Caki2 (cell line): Measurements from ENCODE around the gene LCT. TPM values are rescaled to one million over a fixed set of nuclear protein-coding genes. Genes with fewer than 3 reads are reported as not detected.
A peak's percentile ranks its signal among the peaks of the same experiment; 100 is the strongest.
"Not testable (repeated sequence)": the region's sequence is repeated elsewhere in the genome, so short reads cannot be mapped to it uniquely, and the experiment has no call there.

ENCODE experiments used
- DNase-seq: peaks from one replicate; pipeline ENCODE4 v3.0.0-alpha.2; 2015; ENCODE audit warnings: low read depth
- in situ Hi-C: cut with HindIII; loops from 2 replicates; pipeline ENCODE4 v1.10.0; 2016; ENCODE audit warnings: low sequenced_read_pairs, low pct_unique_long_range_greater_than_20kb, mixed read lengths
- total RNA-seq: library from RNA; depleted of rRNA; stranded (reverse); fragments of >200 nt; shearing (Covaris generic); gene quantifications from 2 replicates; pipeline ENCODE4 v1.2.3, GENCODE V29; 2014; ENCODE audit warnings: low replicate concordance

The LCT gene
- total RNA-seq, 1 experiment from 2014 or later, result not detected

DNA sequence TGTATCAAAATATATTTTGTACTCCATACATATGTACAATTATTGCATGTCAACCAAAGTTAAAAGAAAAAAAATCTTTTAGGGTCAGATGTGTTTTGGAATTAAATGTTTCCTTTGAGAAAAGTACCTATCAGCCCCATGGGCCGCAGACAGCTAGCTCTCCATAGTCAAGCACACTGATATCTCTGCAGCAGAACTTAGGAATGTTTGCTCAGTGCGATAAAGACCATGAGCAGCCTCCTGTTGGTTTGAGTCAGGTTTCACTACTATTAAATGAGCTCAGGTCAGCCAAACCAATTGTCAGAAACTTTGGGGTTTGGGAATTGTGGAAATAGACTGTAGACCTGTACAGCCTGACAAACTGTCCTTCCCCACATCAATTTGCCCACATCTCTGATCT lies 33.7 kb downstream of the LCT start:
- DNase-seq, result no peak

DNA sequence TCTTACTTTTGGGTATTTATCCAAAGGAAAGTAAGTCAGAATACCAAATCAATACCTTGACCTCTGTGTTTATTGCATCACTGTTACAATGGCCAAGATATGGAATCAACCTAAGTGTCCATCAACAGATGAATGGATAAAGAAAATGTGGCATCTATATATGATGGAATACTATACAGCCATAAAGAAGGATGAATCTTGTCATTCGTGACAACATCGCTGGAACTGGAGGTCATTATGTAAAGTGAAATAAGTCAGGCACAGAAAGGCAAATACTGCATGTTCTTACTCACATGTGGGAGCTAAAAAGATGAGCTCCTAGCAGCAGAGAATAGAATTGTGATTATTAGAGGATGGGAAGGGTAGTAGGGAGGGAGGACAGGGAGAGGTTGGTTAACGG lies 34.6 kb downstream of the LCT start:
- in situ Hi-C loops, result no loop called here
- DNase-seq, result no peak

More for the DNA sequence above, 33.7 kb downstream of the LCT start:
- in situ Hi-C loops, result no loop called here

DNA sequence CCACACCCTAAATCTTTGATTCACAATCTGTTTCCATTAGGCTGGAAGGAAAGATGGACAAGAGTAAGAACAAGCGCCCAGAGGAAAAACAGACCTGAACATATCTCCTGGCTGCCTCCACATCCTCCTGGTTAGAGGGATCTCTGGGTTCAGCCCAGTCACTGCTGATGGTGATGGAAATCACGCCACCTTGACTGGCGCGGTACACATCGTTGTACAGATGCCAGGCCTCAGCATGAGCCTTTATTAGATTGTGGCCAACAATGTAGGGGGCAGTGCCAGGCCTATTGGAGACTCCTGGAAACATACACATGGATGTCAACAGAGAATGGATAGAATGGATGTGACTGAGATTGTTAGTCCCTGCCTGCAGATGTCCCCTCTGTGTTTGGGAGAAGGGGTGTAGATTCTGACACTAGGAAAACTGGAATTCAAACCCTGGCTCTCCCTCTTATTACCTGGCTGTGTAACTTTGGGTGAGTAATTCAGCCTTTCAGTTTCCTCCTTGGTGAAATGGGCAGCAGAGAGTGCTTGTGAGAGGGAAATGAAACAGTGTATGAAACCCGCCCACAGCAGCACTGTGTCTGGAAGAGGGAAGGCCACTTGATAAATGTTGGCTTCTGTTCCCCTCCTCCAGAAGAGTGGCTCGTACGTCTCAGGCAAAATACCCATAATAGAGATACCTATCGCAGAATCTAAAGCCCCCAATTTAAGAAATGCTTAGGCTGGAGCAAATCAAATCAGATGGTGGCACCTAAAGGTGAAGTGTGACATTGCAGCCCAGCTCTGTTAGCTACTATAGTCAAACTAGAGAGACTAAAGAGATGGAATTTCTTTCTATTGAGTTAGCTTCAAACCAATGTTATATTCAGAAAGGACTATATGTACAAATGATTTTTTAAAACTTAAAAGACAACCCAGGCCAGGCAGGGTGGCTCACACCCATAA lies 36.2 kb downstream of the LCT start:
- in situ Hi-C loops, result no loop called here
- no peak for DNase-seq

DNA sequence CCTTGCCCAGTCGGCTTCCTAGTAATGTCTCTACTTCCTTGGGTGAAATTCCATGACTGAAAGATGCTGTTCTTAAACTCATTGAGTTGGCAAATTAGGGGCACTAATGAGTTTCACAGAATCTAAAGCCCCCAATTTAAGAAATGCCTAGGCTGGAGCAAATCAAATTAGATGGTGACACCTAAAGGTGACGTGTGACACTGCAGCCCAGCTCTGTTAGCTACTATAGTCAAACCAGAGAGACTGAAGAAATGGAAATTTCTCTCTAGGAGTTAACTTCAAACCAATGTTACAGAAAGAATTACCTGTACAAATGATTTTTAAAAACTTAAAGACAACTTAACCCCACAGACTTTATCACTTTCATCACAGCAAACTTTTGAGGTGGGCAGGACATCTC lies 37.2 kb downstream of the LCT start:
- DNase-seq, result no peak
- in situ Hi-C loops, result no loop called here

DNA sequence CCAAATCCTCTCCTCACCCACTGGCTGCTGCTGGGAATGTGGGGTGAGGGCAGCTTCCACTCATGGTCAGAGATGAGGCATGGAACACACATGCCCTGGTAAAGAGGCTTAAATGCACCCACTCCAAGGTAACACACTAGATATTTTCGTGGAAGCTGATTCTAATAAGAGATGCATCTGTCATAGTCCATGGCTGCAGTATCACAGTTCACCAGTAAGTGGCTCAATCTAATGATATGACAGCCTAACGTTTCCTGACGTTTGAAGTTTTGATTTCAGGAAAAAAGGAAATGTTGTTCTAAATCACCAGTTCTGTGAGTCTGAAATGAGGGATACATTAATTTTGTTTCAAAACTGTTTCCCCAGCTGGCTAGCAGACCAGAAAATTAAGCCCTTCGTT lies 38.2 kb downstream of the LCT start:
- no peak for DNase-seq
- in situ Hi-C loops, result no loop called here

DNA sequence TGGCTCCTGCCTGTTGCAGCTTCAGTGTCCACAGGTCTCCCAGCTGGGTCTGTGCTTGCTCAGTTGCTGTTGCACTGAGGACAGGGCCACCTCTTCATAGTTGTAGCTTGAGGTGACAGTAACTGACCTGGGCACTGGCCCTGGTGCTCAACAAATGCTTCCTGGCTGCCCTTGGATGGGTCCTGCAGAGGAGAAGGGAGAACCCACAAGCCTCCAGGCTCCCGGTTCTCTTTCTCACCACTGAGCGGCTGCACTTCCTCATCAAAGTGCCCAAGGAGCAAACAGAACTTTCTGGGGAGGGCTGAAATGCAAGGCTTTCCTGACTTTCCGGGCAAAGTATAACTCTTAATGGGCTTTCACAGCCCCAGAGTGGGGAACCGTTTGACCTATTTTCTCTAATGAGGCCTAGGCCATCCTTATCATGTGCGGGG lies 38.7 kb downstream of the LCT start:
- in situ Hi-C loops, result no loop called here
- DNase-seq, result no peak

DNA sequence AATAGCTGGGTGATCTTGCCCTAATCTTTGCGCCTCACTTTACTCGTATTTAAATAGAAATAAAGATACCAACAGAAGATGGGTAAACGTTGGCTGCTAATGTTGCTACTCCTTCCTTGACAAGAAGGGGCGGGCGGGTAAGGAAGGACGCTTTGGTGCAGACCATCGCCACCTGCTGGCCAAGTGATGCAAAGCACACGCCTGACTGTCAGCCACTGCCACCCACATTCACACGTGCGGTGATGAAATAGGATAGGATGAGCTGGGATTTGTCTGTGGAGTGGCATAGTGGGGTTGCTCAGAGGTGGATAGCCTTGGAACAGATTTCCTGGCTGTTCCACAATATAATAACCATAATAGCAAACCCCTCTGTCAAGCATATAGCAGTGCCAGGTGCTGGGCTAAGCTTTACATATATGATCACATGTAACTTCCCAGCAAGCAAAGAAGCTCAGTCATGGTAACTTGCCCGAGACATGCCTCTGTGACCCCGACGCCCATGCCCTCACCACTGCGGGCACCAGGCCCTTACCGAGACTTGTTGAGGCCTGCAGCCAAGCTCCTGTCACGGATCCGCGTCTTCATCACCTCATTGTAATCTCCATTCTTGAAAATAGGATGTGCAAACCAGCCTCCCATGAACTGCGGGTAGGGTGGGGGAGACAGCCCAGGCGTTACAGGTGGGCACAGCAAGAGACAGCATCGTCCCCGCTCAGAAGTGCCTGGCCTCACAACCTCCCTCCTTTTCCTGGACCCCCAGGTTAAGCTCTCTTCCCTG lies 39.3 kb downstream of the LCT start:
- peak; percentile 70 for DNase-seq
- in situ Hi-C loops, result no loop called here

DNA sequence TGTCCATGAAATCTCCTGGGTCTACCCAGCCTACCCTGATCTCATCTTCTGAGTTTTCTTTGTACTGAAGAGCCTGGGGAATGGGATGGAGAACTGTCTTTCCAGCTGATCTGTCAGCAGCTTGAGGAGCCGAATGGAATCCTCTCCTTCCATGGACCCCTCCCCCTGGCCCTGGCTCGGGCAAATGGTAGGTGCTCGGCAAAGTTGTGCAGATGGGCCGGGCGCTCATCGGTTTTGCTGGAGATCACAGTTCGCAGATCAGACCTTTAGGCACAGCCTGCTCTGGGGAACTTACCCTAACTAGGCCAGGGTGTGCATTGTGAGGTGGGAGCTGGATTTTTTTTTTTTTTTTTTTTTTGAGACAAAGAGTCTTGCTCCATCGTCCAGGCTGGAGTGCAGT lies 40.4 kb downstream of the LCT start:
- no peak for DNase-seq
- in situ Hi-C loops, result no loop called here

DNA sequence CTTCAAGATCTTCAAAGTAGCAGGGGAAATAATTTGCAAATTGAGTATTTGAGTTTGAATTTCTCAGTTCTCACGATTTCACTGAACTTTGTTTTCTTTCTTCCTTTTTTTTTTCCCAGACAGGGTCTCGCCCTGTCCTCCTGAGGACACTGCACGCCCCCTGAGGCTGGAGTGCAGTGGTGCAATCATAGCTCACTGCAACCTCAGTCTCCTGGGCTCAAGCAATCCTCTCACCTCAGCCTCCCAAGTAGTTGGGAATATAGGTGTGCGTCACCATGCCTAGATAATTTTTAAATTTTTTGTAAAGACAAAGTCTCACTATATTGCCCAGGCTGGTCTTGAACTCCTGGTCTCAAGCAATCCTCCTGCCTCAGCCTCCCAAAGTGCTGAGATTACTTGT lies 41.3 kb downstream of the LCT start:
- in situ Hi-C loops, DNase-seq: not testable (repeated sequence)

DNA sequence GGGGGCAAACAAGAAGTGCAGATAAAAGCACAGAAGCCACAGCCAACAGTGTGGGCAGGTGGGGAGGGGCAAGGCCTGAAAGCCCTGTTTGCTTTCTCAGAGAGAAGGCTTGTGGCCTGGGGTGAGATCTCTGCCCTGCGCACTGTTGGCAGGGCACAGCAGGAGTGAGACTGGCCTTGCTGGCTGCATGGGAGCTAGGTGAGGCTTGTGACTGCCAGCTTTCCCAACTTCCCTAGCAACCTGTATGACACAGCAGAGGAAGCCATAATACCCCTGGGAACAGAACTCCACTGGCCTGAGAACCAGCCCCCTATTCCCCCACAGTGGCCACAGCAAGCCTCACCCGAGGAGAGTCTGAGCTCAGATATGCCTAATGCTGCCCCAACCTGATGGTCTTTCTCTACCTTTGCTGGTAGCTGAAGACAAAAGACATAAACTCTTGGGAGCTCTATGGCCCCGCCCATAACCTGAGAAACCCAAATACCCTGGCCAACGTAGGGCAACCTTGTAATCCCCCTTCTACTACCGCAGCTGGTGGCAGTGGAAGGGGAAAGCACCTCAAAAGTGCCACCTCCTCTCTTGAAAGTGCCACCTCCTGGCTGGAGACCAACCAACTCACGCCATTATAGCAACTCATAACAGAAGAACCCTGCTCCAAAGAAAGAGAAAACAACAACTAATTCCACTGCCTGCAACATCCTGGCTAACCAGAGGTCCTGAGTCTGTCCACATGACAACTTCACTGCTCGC lies 44.4 kb downstream of the LCT start:
- no peak for DNase-seq

DNA sequence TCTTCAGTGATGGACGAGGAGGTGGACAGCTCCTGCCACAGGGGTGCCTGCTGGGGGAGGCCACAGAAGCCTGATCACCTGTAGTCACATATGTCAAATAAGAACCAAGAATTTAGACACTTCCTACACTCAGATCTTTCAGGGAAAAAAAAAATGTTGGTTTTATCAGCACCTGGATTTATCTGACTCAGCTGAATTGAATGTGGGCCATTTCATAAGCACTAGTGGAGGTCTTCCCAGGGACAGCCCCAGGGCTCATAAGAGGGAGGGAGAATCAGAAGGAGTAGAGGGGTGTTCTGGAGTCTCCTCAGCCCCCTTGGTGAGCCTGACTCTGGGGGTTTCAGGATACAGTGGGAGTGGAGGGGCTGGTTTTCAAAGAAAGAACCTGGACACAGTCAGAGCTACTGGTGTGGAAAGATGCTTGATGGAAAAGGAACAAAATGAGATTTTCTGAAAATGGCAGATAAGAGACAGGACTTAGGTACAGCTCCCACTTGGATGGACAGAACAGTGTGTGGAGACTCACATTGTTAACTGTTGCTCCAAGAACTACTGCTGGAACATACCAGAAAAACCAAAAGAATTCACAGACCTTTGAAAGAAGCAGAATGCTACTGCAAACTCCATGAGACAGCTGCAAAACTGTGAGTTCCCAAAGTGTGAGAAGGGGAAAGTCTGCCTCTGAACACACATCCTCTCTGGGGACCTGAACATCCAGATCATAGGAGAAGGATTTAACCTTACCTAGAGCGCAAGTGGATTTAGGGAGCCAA lies 45.4 kb downstream of the LCT start:
- in situ Hi-C loops, result no loop called here
- DNase-seq, result peak; percentile 22

More for the DNA sequence above, 44.4 kb downstream of the LCT start:
- in situ Hi-C loops, result no loop called here

DNA sequence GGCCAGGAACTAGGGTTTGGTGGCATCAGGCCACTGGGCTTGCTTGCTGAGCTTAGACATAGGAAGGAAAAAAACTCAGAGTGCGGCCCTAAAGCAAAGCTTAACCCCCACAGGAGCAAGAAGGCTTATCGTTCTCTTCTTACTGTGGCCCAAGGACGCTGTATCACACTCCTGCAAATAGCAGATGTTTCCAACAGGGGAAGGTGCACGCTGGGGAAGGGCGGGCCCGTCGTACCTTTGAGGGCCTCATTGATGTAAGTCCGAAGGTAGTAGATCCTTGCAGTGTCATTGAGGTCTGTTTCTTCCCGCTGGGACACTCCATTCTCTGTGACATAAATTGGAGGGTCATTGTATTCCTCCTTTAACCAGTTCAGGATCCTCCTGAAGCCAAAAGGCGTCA lies 46.6 kb downstream of the LCT start:
- no peak for DNase-seq
- in situ Hi-C loops, result no loop called here

DNA sequence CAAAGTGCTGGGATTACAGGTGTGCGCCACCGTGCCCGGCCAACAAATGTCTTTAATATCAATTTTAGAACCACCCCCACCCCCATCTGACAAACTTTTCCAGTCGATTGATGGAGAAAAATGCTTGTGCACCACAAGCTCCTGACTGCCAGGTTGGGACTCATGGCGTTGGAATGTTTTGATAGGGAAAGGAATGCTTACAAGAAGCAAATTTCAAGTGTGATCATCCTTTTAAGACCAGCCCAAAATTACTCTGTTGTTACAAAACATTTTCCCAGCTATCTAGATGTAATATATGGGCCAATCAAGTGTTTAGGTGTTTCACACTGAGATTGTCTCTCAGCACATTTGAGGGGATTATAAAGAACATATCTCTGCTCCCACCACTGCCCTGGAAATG lies 50.2 kb downstream of the LCT start:
- in situ Hi-C loops, result no loop called here
- peak; percentile 78 for DNase-seq

DNA sequence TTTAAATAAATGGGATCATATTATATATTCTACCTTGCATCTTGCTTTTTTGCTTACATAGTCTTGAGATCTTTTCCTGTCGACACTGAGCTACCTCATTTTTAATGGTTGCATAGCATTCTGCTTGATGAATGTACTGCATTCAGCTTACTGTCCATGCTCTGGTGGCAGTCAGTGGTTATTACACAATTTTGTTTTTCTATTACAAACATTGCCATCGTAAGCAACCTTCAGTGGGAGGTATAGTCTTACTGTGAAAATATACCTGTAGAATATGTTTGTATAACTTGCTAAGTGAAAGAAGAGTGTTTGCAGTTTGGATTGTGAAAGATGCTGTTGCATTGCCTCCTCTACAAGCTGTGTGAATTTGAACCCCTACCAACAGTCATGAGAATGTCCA lies 52.0 kb downstream of the LCT start:
- DNase-seq, result no peak
- in situ Hi-C loops, result no loop called here

DNA sequence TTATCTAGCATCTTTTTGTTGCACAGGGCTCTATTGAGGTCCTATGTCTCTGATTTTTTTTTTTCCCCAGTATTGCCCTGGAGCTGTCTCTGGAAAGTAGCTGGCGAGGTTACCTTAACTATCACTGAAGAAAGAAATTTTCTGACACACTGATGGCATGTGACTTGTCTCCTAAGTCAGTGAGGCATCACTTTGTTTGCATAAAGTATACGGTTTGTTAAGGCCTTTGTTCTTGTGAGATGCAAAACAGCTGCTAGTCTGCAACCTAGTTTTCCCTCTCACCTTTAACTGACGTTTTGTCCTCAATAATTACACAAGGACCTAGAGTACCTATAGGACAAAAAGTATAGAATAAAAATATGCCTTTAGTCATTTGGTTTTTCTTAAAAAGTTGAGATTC lies 53.5 kb downstream of the LCT start:
- DNase-seq, result peak; percentile 46
- in situ Hi-C loops, result no loop called here

DNA sequence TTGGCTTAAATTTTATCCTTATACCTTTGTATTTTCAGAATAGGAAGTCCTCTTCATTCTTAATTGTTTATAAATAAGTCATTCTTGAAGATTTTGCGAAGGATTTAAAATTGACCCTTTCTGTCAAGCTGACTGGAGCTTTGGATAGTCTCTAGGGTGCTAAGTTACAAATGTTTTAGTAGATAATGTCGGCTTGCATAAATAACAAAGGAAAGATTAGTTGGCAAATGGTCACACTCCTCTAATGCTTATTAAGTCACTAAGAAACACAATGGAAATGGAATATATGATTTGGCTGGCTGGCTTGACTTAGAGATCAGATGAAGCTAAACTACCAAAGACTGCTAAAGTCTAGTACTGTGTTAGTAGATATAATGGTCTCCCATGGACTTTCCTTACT lies 54.8 kb downstream of the LCT start:
- no peak for DNase-seq
- in situ Hi-C loops, result no loop called here

DNA sequence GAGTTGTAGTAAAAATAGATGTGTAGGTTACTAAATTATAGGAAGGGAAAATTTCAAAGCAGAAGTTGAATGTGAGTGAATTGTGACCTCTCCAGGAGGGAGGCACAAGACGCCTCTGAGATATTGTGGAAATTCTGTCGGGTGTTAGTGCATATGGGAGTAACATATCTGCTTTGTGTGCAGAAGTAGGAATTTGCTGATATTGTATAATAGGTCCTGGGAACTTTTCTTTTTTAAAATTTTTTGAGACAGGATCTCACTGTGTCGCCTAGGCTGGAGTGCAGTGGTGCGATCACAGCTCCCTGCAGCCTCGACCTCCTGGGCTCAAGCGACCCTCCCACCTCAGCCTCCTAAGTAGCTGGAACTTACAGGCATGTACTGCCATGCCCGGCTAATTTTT lies 60.6 kb downstream of the LCT start:
- in situ Hi-C loops, result no loop called here
- no peak for DNase-seq

DNA sequence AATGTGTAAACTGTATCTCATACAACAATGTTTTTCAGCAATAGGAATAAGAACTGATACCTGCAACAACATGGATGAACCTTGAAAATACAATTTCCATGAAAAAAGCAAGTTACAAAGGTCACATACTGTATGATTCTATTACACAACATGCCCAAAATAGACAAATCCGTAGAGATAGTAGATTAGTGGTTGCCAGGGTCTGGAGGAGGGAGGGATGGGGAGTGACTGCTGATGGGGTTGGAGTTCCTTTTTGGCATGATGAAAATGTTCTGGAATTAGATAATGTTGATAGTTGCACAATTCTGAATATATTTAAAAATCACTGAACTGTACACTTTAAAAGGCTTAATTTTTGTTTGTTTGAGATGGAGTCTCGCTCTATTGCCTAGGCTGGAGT lies 61.6 kb downstream of the LCT start:
- in situ Hi-C loops, result no loop called here
- no peak for DNase-seq
